Panc1 (cell line): ENCODE data around the gene CACNA1B. TPM values are rescaled to one million over a fixed set of nuclear protein-coding genes. Genes with fewer than 3 reads are reported as not detected.

Experiments
- ATAC-seq: fragments of 200-7000 bp; cut with Tn5 transposase; 2 replicates; pipeline ENCODE4 v1.9.1; 2020; ENCODE audit warnings: mild to moderate bottlenecking, moderate library complexity
- BruUV-seq: library from RNA; stranded (reverse); fragments of 400-500 nt; replicated peaks from 2 replicates; lab custom pipeline; 2021; lab: Mats Ljungman, UMichigan
- CTCF ChIA-PET: fragments of 300-600 bp; sonication (Branson Sonifier 250); formaldehyde crosslinking; loops from one replicate; lab custom pipeline; 2022; ENCODE audit warnings: antibody characterized with exemption; lab: Charles Lee
- POLR2A ChIA-PET: fragments of 300-600 bp; sonication (Branson Sonifier 250); formaldehyde crosslinking; loops from one replicate; lab custom pipeline; 2022; ENCODE audit warnings: antibody characterized with exemption; lab: Charles Lee
- DNase-seq: peaks from one replicate; pipeline ENCODE4 v3.0.0-alpha.2; 2010; ENCODE audit warnings: low read depth, low spot score
- H3K27ac ChIP-seq: 2 replicates; pipeline ENCODE4 v1.5.1; 2011; ENCODE audit warnings: mild to moderate bottlenecking, low read length, inconsistent platforms
- H3K27me3 ChIP-seq: fragments of 200-500 bp; sonication (Bioruptor generic); 2 replicates; pipeline ENCODE4 v1.6.0; 2014; ENCODE audit warnings: low read length, inconsistent platforms; ENCODE audit not compliant: control insufficient read depth, insufficient read depth
- H3K36me3 ChIP-seq: fragments of 200-500 bp; sonication (Bioruptor generic); 2 replicates; pipeline ENCODE4 v1.5.1; 2014; ENCODE audit warnings: inconsistent platforms, mild to moderate bottlenecking, low read length, moderate library complexity; ENCODE audit not compliant: control insufficient read depth, insufficient read depth
- H3K4me1 ChIP-seq: 2 replicates; pipeline ENCODE4 v1.5.1; 2011; ENCODE audit warnings: inconsistent platforms, mild to moderate bottlenecking, low read length, moderate library complexity; ENCODE audit not compliant: control insufficient read depth, insufficient read depth
- H3K4me3 ChIP-seq, 2 experiments: 2 replicates each; pipeline ENCODE4 v1.5.1; 2011 to 2012; ENCODE audit warnings: low read depth in 2 of 2, low read length in 2 of 2, mild to moderate bottlenecking in 2 of 2, inconsistent platforms in 1 of 2, moderate library complexity in 1 of 2
- H3K9me3 ChIP-seq: fragments of 200-500 bp; sonication (Bioruptor generic); 2 replicates; pipeline ENCODE4 v1.5.1; 2014; ENCODE audit warnings: low read depth, mild to moderate bottlenecking, inconsistent platforms, low read length, moderate library complexity; ENCODE audit not compliant: control insufficient read depth, insufficient read depth
- CTCF ChIP-seq: fragments of 450-650 bp; IDR thresholded peaks from 2 replicates; pipeline ENCODE4 v1.5.1; 2017; ENCODE audit warnings: mild to moderate bottlenecking
- POLR2AphosphoS5 ChIP-seq: IDR thresholded peaks from 2 replicates; pipeline ENCODE4 v1.6.1; 2012; ENCODE audit warnings: mild to moderate bottlenecking, low read depth, low read length, moderate library complexity
- SIN3A ChIP-seq: IDR thresholded peaks from 2 replicates; pipeline ENCODE4 v1.6.1; 2012; ENCODE audit warnings: low read depth, mild to moderate bottlenecking, low read length, moderate library complexity, borderline replicate concordance; ENCODE audit not compliant: insufficient read depth
- TCF7L2 ChIP-seq: IDR thresholded peaks from 2 replicates; pipeline ENCODE4 v1.6.1; 2011; ENCODE audit warnings: mild to moderate bottlenecking, low read depth, low read length, inconsistent platforms
- in situ Hi-C: cut with HindIII; loops from 2 replicates; pipeline ENCODE4 v1.10.0; 2016; ENCODE audit warnings: low sequenced_read_pairs, low pct_unique_long_range_greater_than_20kb
- intact Hi-C: fragments of 100-400 bp; cut with micrococcal nuclease; formaldehyde crosslinking; loops from one replicate; pipeline ENCODE4 v1.10.0; 2022; ENCODE audit not compliant: unreplicated experiment
- total RNA-seq: library from RNA; stranded (reverse); gene quantifications from one replicate; pipeline ENCODE4 v1.2.1, GENCODE V29; 2021; ENCODE audit not compliant: unreplicated experiment
- TF ChIP-seq, protein P1 (sequence below), 2 experiments: IDR thresholded peaks; 2 replicates each; pipeline ENCODE4 v1.6.1; 2011 to 2012; ENCODE audit warnings: low read depth in 2 of 2, control low read depth in 1 of 2, low read length in 1 of 2, mild to moderate bottlenecking in 1 of 2, moderate library complexity in 1 of 2; ENCODE audit not compliant: insufficient read depth in 1 of 2

Gene CACNA1B
- total RNA-seq, 1 experiment from 2014 or later: 0.49 TPM

- in situ Hi-C loops: no loop called here
- H3K4me1 ChIP-seq: no peaks in the 10 kb centered on the region
- no peaks in the 10 kb centered on the region for H3K27me3 ChIP-seq
- DNase-seq (no peak), ATAC-seq (no peak)
- intact Hi-C loops: no loop called here
- no peak overlapping the region for H3K27ac ChIP-seq
- no peaks in the 10 kb centered on the region for H3K36me3 ChIP-seq
- no peak overlapping the region for H3K4me3 ChIP-seq
- no peaks in the 10 kb centered on the region for H3K9me3 ChIP-seq
- ChIA-PET CTCF (no interaction called here), POLR2A (no interaction called here)
- no TSS peak for BruUV-seq
- TF ChIP-seq, protein P1, sequence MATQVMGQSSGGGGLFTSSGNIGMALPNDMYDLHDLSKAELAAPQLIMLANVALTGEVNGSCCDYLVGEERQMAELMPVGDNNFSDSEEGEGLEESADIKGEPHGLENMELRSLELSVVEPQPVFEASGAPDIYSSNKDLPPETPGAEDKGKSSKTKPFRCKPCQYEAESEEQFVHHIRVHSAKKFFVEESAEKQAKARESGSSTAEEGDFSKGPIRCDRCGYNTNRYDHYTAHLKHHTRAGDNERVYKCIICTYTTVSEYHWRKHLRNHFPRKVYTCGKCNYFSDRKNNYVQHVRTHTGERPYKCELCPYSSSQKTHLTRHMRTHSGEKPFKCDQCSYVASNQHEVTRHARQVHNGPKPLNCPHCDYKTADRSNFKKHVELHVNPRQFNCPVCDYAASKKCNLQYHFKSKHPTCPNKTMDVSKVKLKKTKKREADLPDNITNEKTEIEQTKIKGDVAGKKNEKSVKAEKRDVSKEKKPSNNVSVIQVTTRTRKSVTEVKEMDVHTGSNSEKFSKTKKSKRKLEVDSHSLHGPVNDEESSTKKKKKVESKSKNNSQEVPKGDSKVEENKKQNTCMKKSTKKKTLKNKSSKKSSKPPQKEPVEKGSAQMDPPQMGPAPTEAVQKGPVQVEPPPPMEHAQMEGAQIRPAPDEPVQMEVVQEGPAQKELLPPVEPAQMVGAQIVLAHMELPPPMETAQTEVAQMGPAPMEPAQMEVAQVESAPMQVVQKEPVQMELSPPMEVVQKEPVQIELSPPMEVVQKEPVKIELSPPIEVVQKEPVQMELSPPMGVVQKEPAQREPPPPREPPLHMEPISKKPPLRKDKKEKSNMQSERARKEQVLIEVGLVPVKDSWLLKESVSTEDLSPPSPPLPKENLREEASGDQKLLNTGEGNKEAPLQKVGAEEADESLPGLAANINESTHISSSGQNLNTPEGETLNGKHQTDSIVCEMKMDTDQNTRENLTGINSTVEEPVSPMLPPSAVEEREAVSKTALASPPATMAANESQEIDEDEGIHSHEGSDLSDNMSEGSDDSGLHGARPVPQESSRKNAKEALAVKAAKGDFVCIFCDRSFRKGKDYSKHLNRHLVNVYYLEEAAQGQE (IDR thresholded peaks at IDR 0.05; ENCODE audit: insufficient read depth in 1 of 2, low read depth in 2 of 2, low read length in 1 of 2): no peak
- TF ChIP-seq SIN3A: no peak
- no peak for TF ChIP-seq TCF7L2
- TF ChIP-seq POLR2AphosphoS5: no peak
- no peak for TF ChIP-seq CTCF
Measured at GRCh38 chr9:138068601-138069035, 191.0 kb downstream of the CACNA1B start.

GRCh38 chr9:138069731-138070456 lies 192.3 kb downstream of the CACNA1B start:
- no peak overlapping the region for H3K27ac ChIP-seq
- no TSS peak for BruUV-seq
- no peak for DNase-seq
- TF ChIP-seq, protein P1 (IDR thresholded peaks at IDR 0.05; ENCODE audit: insufficient read depth in 1 of 2, low read depth in 2 of 2, low read length in 1 of 2): no peak
- TF ChIP-seq TCF7L2 (no peak), POLR2AphosphoS5 (no peak), CTCF (no peak), SIN3A (no peak)
- no peaks in the 10 kb centered on the region for H3K27me3 ChIP-seq
- H3K4me1 ChIP-seq: no peaks in the 10 kb centered on the region
- no peaks in the 10 kb centered on the region for H3K9me3 ChIP-seq
- H3K4me3 ChIP-seq: no peak overlapping the region
- H3K36me3 ChIP-seq: no peaks in the 10 kb centered on the region
- CTCF ChIA-PET: no interaction called here
- ATAC-seq: no peak
- intact Hi-C loops: no loop called here
- POLR2A ChIA-PET: no interaction called here
- in situ Hi-C loops: no loop called here
